Caki2 (cell line): Measurements from ENCODE around the gene TUBB8. TPM values are rescaled to one million over a fixed set of nuclear protein-coding genes. Genes with fewer than 3 reads are reported as not detected.
"Not testable (repeated sequence)": the region's sequence is repeated elsewhere in the genome, so short reads cannot be mapped to it uniquely, and the experiment has no call there.

ENCODE experiments used
- DNase-seq: peaks from one replicate; pipeline ENCODE4 v3.0.0-alpha.2; 2015; ENCODE audit warnings: low read depth
- in situ Hi-C: cut with HindIII; loops from 2 replicates; pipeline ENCODE4 v1.10.0; 2016; ENCODE audit warnings: low sequenced_read_pairs, low pct_unique_long_range_greater_than_20kb, mixed read lengths
- total RNA-seq: library from RNA; depleted of rRNA; stranded (reverse); fragments of >200 nt; shearing (Covaris generic); gene quantifications from 2 replicates; pipeline ENCODE4 v1.2.3, GENCODE V29; 2014; ENCODE audit warnings: low replicate concordance; rRNA removed

Gene TUBB8
- total RNA-seq, 1 experiment from 2014 or later = not detected

- DNase-seq = peak; percentile 68
- in situ Hi-C loops = not testable (repeated sequence)
Observed at GRCh38 chr10:73543-74265, 24.6 kb upstream of the TUBB8 start.

GRCh38 chr10:68156-68555 is 19.1 kb upstream of the TUBB8 start:
- DNase-seq, in situ Hi-C loops: not testable (repeated sequence)

DNA sequence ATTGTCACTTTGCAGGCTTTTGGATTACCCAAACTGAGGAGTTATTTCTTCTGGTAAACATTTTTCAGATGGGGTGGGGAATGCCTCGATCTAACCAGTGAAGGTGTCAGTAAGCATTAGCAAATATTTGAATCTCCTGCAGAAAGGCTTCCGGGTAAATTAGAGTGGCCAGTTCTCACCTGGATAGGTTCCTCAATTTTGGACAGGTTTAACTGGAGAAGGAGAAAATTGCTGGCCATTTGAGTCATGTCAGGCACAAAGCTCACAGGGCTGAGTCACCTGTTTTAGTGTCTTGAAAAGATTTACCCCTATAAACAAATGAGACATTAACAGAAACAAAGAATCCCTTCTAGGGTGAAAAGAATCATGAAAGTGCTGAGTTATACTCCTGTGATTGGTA is 830 bp upstream of the TUBB8 start:
- DNase-seq, in situ Hi-C loops: not testable (repeated sequence)

DNA sequence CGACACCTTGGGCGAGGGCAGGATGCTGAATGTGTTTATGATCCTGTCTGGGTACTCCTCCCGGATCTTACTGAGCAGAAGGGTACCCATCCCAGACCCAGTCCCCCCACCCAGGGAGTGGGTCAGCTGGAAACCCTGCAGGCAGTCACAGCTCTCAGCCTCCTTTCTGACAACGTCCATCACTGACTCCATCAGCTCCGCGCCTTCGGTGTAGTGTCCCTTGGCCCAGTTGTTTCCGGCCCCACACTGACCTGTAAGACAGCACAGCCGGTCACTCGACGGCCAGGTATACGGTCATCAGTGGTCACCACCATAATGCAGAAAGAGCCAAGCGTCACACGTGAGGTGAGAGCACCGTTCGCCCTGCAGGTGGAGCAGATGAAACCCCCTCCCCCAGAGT is 1.2 kb downstream of the TUBB8 start:
- DNase-seq, in situ Hi-C loops: not testable (repeated sequence)

- in situ Hi-C loops, DNase-seq: not testable (repeated sequence)
Observed at GRCh38 chr10:13315-13635, 35.8 kb downstream of the TUBB8 start.

DNA sequence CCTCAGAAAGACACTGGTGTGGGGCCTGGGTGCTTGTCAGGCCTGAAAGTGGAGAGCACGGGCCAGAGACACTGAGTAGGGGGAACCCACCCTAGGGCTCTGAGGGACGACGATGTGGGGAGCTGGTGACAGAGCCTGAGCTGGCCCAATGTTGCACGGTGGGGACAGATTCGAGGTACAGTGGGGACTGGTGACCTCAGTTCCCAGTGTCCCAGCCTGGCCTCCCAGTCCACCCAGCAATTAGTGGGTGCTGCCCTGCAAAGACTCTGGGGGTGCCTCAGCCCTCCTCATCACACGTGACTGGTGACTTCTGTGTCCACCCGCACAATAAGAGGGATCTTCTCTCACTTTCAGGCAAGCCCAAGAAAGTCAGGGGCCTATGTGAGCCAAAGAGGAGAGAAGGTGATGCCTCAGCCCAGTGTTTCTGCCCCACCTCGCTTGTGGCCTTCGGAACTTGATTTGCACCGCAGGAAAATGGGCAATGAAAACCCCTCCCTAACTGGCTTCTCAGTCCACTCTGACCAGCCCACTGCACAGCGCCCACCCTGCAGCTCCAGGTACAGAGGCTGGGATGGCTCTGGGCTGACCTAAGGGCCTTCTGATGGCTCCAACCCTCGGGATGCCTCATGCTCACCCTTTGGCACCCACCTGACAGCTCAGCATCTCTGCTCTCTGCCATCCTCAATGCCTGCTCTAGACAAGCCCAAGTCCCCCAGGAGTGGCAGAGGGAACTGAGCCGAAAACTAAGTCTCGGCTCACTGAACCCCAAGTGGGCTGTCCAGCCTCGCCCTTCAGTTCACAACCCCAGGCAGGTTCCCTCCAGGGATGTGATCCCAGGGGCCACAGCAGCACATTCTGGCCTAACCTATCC is 36.4 kb downstream of the TUBB8 start:
- in situ Hi-C loops, DNase-seq: not testable (repeated sequence)

- DNase-seq, in situ Hi-C loops: not testable (repeated sequence)
Observed at GRCh38 chr10:11260-11659, 37.8 kb downstream of the TUBB8 start.

DNA sequence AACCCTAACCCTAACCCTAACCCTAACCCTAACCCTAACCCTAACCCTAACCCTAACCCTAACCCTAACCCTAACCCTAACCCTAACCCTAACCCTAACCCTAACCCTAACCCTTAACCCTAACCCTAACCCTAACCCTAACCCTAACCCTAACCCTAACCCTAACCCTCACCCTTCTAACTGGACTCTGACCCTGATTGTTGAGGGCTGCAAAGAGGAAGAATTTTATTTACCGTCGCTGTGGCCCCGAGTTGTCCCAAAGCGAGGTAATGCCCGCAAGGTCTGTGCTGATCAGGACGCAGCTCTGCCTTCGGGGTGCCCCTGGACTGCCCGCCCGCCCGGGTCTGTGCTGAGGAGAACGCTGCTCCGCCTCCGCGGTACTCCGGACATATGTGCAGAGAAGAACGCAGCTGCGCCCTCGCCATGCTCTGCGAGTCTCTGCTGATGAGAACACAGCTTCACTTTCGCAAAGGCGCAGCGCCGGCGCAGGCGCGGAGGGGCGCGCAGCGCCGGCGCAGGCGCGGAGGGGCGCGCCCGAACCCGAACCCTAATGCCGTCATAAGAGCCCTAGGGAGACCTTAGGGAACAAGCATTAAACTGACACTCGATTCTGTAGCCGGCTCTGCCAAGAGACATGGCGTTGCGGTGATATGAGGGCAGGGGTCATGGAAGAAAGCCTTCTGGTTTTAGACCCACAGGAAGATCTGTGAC is 38.7 kb downstream of the TUBB8 start:
- DNase-seq, in situ Hi-C loops: not testable (repeated sequence)

Other genes with a start within 250 kb of the TUBB8 start
- gene ZMYND11, start 86.2 kb upstream of the TUBB8 start, total RNA-seq = 44.7 and 49.4 TPM in 2 replicates